NCI-H82 (cell line): ENCODE data around the gene KPNB1.
A peak's percentile ranks its signal among the peaks of the same experiment; 100 is the strongest.

ENCODE experiments used
- DNase-seq: peaks from one replicate; lab custom pipeline; 2025; lab: John Stamatoyannopoulos, UW

Gene KPNB1

GRCh38 chr17:47711366-47712099 is 61.8 kb downstream of the KPNB1 start:
- no peak for DNase-seq

GRCh38 chr17:47712330-47713023 is 62.8 kb downstream of the KPNB1 start:
- DNase-seq = no peak

GRCh38 chr17:47713980-47714700 is 64.4 kb downstream of the KPNB1 start:
- DNase-seq = peak; percentile 24

GRCh38 chr17:47714773-47715396 is 65.2 kb downstream of the KPNB1 start:
- DNase-seq = no peak

GRCh38 chr17:47715669-47716325 is 66.1 kb downstream of the KPNB1 start:
- DNase-seq = no peak

- DNase-seq = no peak
Measured at GRCh38 chr17:47716375-47716774, 66.7 kb downstream of the KPNB1 start.

GRCh38 chr17:47717261-47717697 is 67.6 kb downstream of the KPNB1 start:
- peak; percentile 22 for DNase-seq

- DNase-seq = no peak
Measured at GRCh38 chr17:47717979-47718621, 68.4 kb downstream of the KPNB1 start.

GRCh38 chr17:47718634-47719405 is 69.1 kb downstream of the KPNB1 start:
- peak; percentile 46 for DNase-seq

GRCh38 chr17:47719411-47720152 is 69.9 kb downstream of the KPNB1 start:
- no peak for DNase-seq

GRCh38 chr17:47720196-47720595 is 70.5 kb downstream of the KPNB1 start:
- no peak for DNase-seq

GRCh38 chr17:47720754-47721533 is 71.2 kb downstream of the KPNB1 start:
- DNase-seq = peak; percentile 70

- DNase-seq = no peak
Measured at GRCh38 chr17:47721725-47722124, 72.0 kb downstream of the KPNB1 start.

- DNase-seq = no peak
Measured at GRCh38 chr17:47724705-47725104, 75.0 kb downstream of the KPNB1 start.

GRCh38 chr17:47725446-47726111 is 75.9 kb downstream of the KPNB1 start:
- DNase-seq = no peak

GRCh38 chr17:47726796-47727703 is 77.3 kb downstream of the KPNB1 start:
- DNase-seq = no peak

- no peak for DNase-seq
Measured at GRCh38 chr17:47727704-47728036, 78.0 kb downstream of the KPNB1 start.
